Muscle layer of duodenum (tissue), 2 donors: Measurements from ENCODE around the gene HUNK.

ENCODE experiments used
- H3K27ac ChIP-seq: one replicate; pipeline ENCODE4 v1.7.0; 2013; ENCODE audit warnings: mild to moderate bottlenecking, low read length
- H3K27me3 ChIP-seq: one replicate; pipeline ENCODE4 v1.7.0; 2013; ENCODE audit warnings: low read depth, mild to moderate bottlenecking, control low read depth, low read length
- H3K36me3 ChIP-seq, 2 donors: one replicate each; pipeline ENCODE4 v1.7.0; 2013; ENCODE audit warnings: low read length in 2 of 2, control low read depth in 1 of 2, mild to moderate bottlenecking in 1 of 2; ENCODE audit not compliant: insufficient read depth in 2 of 2, control insufficient read depth in 1 of 2
- H3K4me1 ChIP-seq, 2 donors: one replicate each; pipeline ENCODE4 v1.7.0; 2013; ENCODE audit warnings: low read length in 2 of 2, mild to moderate bottlenecking in 2 of 2, control low read depth in 1 of 2, moderate library complexity in 1 of 2; ENCODE audit not compliant: insufficient read depth in 2 of 2, control insufficient read depth in 1 of 2
- H3K4me3 ChIP-seq, 2 donors: one replicate each; pipeline ENCODE4 v1.7.0; 2013; ENCODE audit warnings: low read length in 2 of 2, low read depth in 1 of 2, mild to moderate bottlenecking in 1 of 2
- H3K9me3 ChIP-seq, 2 donors: one replicate each; pipeline ENCODE4 v1.7.0; 2013; ENCODE audit warnings: low read length in 2 of 2, control low read depth in 1 of 2, mild to moderate bottlenecking in 1 of 2; ENCODE audit not compliant: control insufficient read depth in 1 of 2
- donor health status: healthy.

HUNK gene

GRCh38 chr21:31911138-31911907, 38.5 kb downstream of the HUNK start:
- no peak overlapping the region for H3K27ac ChIP-seq
- no peaks in the 10 kb centered on the region for H3K27me3 ChIP-seq
- H3K9me3 ChIP-seq: no peaks in the 10 kb centered on the region
- no peak overlapping the region for H3K4me3 ChIP-seq
- H3K36me3 ChIP-seq: no peaks in the 10 kb centered on the region
- H3K4me1 ChIP-seq: no peaks in the 10 kb centered on the region

GRCh38 chr21:31912501-31912900, 39.7 kb downstream of the HUNK start:
- H3K27me3 ChIP-seq: no peaks in the 10 kb centered on the region
- no peak overlapping the region for H3K4me3 ChIP-seq
- no peaks in the 10 kb centered on the region for H3K9me3 ChIP-seq
- no peaks in the 10 kb centered on the region for H3K4me1 ChIP-seq
- no peak overlapping the region for H3K27ac ChIP-seq
- no peaks in the 10 kb centered on the region for H3K36me3 ChIP-seq

GRCh38 chr21:31913182-31913608, 40.4 kb downstream of the HUNK start:
- Histone ChIP-seq H3K9me3 (no peaks in the 10 kb centered on the region), H3K27me3 (no peaks in the 10 kb centered on the region), H3K36me3 (no peaks in the 10 kb centered on the region), H3K27ac (no peak overlapping the region), H3K4me1 (no peaks in the 10 kb centered on the region), H3K4me3 (no peak overlapping the region)

- no peak overlapping the region for H3K4me3 ChIP-seq
- no peaks in the 10 kb centered on the region for H3K4me1 ChIP-seq
Observed at GRCh38 chr21:31914472-31914871, 41.7 kb downstream of the HUNK start.

GRCh38 chr21:31915566-31915965, 42.7 kb downstream of the HUNK start:
- H3K27me3 ChIP-seq: no peaks in the 10 kb centered on the region
- no peaks in the 10 kb centered on the region for H3K36me3 ChIP-seq
- no peak overlapping the region for H3K4me3 ChIP-seq
- no peak overlapping the region for H3K27ac ChIP-seq
- H3K9me3 ChIP-seq: no peaks in the 10 kb centered on the region
- no peaks in the 10 kb centered on the region for H3K4me1 ChIP-seq

More at GRCh38 chr21:31914472-31914871, 41.7 kb downstream of the HUNK start:
- H3K9me3 ChIP-seq: no peaks in the 10 kb centered on the region
- no peaks in the 10 kb centered on the region for H3K36me3 ChIP-seq
- H3K27ac ChIP-seq: no peak overlapping the region
- no peaks in the 10 kb centered on the region for H3K27me3 ChIP-seq

- Histone ChIP-seq H3K9me3 (no peaks in the 10 kb centered on the region), H3K4me3 (no peak overlapping the region), H3K27me3 (no peaks in the 10 kb centered on the region)
Observed at GRCh38 chr21:31917108-31917507, 44.3 kb downstream of the HUNK start.

GRCh38 chr21:31918250-31918775, 45.5 kb downstream of the HUNK start:
- no peaks in the 10 kb centered on the region for H3K27me3 ChIP-seq
- no peaks in the 10 kb centered on the region for H3K36me3 ChIP-seq
- no peaks in the 10 kb centered on the region for H3K4me1 ChIP-seq
- H3K27ac ChIP-seq: no peak overlapping the region
- no peaks in the 10 kb centered on the region for H3K9me3 ChIP-seq
- H3K4me3 ChIP-seq: no peak overlapping the region

More at GRCh38 chr21:31917108-31917507, 44.3 kb downstream of the HUNK start:
- Histone ChIP-seq H3K4me1 (no peaks in the 10 kb centered on the region), H3K27ac (no peak overlapping the region), H3K36me3 (no peaks in the 10 kb centered on the region)

- Histone ChIP-seq H3K27me3 (no peaks in the 10 kb centered on the region), H3K4me1 (no peaks in the 10 kb centered on the region), H3K36me3 (no peaks in the 10 kb centered on the region), H3K27ac (no peak overlapping the region), H3K9me3 (no peaks in the 10 kb centered on the region), H3K4me3 (no peak overlapping the region)
Observed at GRCh38 chr21:31920275-31920674, 47.5 kb downstream of the HUNK start.

GRCh38 chr21:31921079-31921478, 48.3 kb downstream of the HUNK start:
- Histone ChIP-seq H3K9me3 (no peaks in the 10 kb centered on the region), H3K4me3 (no peak overlapping the region), H3K4me1 (no peaks in the 10 kb centered on the region), H3K27ac (no peak overlapping the region), H3K36me3 (no peaks in the 10 kb centered on the region), H3K27me3 (no peaks in the 10 kb centered on the region)

- no peaks in the 10 kb centered on the region for H3K27me3 ChIP-seq
- H3K27ac ChIP-seq: no peak overlapping the region
- peaks cover 0 to 3% of the 10 kb centered on the region in 2 donors for H3K9me3 ChIP-seq
- H3K4me3 ChIP-seq: no peak overlapping the region
- no peaks in the 10 kb centered on the region for H3K36me3 ChIP-seq
- H3K4me1 ChIP-seq: no peaks in the 10 kb centered on the region
Observed at GRCh38 chr21:31922881-31923280, 50.1 kb downstream of the HUNK start.

- Histone ChIP-seq H3K4me3 (no peak overlapping the region), H3K27ac (no peak overlapping the region), H3K27me3 (no peaks in the 10 kb centered on the region), H3K9me3 (peaks cover 0 to 3% of the 10 kb centered on the region in 2 donors), H3K36me3 (no peaks in the 10 kb centered on the region), H3K4me1 (no peaks in the 10 kb centered on the region)
Observed at GRCh38 chr21:31923756-31924155, 50.9 kb downstream of the HUNK start.

- Histone ChIP-seq H3K4me3 (no peak overlapping the region), H3K27me3 (no peaks in the 10 kb centered on the region), H3K9me3 (peaks cover 0 to 3% of the 10 kb centered on the region in 2 donors)
Observed at GRCh38 chr21:31924548-31924947, 51.7 kb downstream of the HUNK start.

More at GRCh38 chr21:31924548-31924947, 51.7 kb downstream of the HUNK start:
- no peaks in the 10 kb centered on the region for H3K4me1 ChIP-seq
- no peaks in the 10 kb centered on the region for H3K36me3 ChIP-seq
- no peak overlapping the region for H3K27ac ChIP-seq
